ENCODE results near the gene MALAT1. TPM values are rescaled to one million over a fixed set of nuclear protein-coding genes. Genes with fewer than 3 reads are reported as not detected.
A peak's percentile ranks its signal among the peaks of the same experiment; 100 is the strongest.

Gene MALAT1
- total and polyA plus RNA-seq, 9 donors = 396 to 13,132 (median 8,248) TPM

DNA sequence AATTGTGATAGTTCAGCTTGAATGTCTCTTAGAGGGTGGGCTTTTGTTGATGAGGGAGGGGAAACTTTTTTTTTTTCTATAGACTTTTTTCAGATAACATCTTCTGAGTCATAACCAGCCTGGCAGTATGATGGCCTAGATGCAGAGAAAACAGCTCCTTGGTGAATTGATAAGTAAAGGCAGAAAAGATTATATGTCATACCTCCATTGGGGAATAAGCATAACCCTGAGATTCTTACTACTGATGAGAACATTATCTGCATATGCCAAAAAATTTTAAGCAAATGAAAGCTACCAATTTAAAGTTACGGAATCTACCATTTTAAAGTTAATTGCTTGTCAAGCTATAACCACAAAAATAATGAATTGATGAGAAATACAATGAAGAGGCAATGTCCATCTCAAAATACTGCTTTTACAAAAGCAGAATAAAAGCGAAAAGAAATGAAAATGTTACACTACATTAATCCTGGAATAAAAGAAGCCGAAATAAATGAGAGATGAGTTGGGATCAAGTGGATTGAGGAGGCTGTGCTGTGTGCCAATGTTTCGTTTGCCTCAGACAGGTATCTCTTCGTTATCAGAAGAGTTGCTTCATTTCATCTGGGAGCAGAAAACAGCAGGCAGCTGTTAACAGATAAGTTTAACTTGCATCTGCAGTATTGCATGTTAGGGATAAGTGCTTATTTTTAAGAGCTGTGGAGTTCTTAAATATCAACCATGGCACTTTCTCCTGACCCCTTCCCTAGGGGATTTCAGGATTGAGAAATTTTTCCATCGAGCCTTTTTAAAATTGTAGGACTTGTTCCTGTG is 3.9 kb downstream of the MALAT1 start:
- peak in 2 of 5 donors; percentile 11 to 17 for DNase-seq
- whole genome bisulfite sequencing, 3 donors = 0% methylated on average over 6 of the region's 6 CpGs

DNA sequence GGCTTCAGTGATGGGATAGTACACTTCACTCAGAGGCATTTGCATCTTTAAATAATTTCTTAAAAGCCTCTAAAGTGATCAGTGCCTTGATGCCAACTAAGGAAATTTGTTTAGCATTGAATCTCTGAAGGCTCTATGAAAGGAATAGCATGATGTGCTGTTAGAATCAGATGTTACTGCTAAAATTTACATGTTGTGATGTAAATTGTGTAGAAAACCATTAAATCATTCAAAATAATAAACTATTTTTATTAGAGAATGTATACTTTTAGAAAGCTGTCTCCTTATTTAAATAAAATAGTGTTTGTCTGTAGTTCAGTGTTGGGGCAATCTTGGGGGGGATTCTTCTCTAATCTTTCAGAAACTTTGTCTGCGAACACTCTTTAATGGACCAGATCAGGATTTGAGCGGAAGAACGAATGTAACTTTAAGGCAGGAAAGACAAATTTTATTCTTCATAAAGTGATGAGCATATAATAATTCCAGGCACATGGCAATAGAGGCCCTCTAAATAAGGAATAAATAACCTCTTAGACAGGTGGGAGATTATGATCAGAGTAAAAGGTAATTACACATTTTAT is 4.6 kb downstream of the MALAT1 start:
- Histone ChIP-seq H3K27me3 (no peaks in the 10 kb centered on the region), H3K27ac (peak overlapping the region; percentile 57 to 91), H3K36me3 (peaks cover 3% of the 10 kb centered on the region), H3K9me3 (no peaks in the 10 kb centered on the region), H3K4me3 (peak overlapping the region; percentile 82), H3K4me1 (ENCODE audit: insufficient read depth) (peaks cover 2% of the 10 kb centered on the region)
- intact Hi-C loops (cut with DNase I) = no loop called here
- TF ChIP-seq EP300 (IDR thresholded peaks at IDR 0.05) = no peak
- DNase-seq = no peak
- 0 to 1% (median 1%) methylated on average over 3 of the region's 3 CpGs for WGBS, 3 donors

More for the DNA sequence above, 3.9 kb downstream of the MALAT1 start:
- TF ChIP-seq POLR2A (IDR thresholded peaks at IDR 0.05) (no peak), EP300 (IDR thresholded peaks at IDR 0.05) (no peak)
- TF ChIP-seq, protein P1, sequence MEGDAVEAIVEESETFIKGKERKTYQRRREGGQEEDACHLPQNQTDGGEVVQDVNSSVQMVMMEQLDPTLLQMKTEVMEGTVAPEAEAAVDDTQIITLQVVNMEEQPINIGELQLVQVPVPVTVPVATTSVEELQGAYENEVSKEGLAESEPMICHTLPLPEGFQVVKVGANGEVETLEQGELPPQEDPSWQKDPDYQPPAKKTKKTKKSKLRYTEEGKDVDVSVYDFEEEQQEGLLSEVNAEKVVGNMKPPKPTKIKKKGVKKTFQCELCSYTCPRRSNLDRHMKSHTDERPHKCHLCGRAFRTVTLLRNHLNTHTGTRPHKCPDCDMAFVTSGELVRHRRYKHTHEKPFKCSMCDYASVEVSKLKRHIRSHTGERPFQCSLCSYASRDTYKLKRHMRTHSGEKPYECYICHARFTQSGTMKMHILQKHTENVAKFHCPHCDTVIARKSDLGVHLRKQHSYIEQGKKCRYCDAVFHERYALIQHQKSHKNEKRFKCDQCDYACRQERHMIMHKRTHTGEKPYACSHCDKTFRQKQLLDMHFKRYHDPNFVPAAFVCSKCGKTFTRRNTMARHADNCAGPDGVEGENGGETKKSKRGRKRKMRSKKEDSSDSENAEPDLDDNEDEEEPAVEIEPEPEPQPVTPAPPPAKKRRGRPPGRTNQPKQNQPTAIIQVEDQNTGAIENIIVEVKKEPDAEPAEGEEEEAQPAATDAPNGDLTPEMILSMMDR (IDR thresholded peaks at IDR 0.05) = no peak
- Histone ChIP-seq H3K36me3 (peaks cover 3% of the 10 kb centered on the region), H3K27me3 (no peaks in the 10 kb centered on the region), H3K27ac (peak overlapping the region; percentile 57 to 91), H3K4me3 (peak overlapping the region; percentile 82), H3K9me3 (no peaks in the 10 kb centered on the region), H3K4me1 (ENCODE audit: insufficient read depth) (peaks cover 2% of the 10 kb centered on the region)
- intact Hi-C loops (cut with DNase I) = no loop called here

DNA sequence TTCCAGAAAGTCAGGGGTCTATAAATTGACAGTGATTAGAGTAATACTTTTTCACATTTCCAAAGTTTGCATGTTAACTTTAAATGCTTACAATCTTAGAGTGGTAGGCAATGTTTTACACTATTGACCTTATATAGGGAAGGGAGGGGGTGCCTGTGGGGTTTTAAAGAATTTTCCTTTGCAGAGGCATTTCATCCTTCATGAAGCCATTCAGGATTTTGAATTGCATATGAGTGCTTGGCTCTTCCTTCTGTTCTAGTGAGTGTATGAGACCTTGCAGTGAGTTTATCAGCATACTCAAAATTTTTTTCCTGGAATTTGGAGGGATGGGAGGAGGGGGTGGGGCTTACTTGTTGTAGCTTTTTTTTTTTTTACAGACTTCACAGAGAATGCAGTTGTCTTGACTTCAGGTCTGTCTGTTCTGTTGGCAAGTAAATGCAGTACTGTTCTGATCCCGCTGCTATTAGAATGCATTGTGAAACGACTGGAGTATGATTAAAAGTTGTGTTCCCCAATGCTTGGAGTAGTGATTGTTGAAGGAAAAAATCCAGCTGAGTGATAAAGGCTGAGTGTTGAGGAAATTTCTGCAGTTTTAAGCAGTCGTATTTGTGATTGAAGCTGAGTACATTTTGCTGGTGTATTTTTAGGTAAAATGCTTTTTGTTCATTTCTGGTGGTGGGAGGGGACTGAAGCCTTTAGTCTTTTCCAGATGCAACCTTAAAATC is 5.3 kb downstream of the MALAT1 start:
- intact Hi-C loops (cut with DNase I) = no loop called here
- no peaks in the 10 kb centered on the region for H3K9me3 ChIP-seq
- DNase-seq = peak in 1 of 5 donors; percentile 13
- peaks cover 3% of the 10 kb centered on the region for H3K36me3 ChIP-seq
- TF ChIP-seq EP300 (IDR thresholded peaks at IDR 0.05) (no peak), POLR2A (IDR thresholded peaks at IDR 0.05) (no peak)
- TF ChIP-seq, protein P1 (IDR thresholded peaks at IDR 0.05) = no peak
- WGBS, 3 donors = 0 to 1% (median 0%) methylated on average over 3 of the region's 3 CpGs
- H3K4me3 ChIP-seq = peak overlapping the region; percentile 82
- H3K27me3 ChIP-seq = no peaks in the 10 kb centered on the region
- peaks cover 2% of the 10 kb centered on the region for H3K4me1 ChIP-seq (ENCODE audit: insufficient read depth)
- H3K27ac ChIP-seq = peak overlapping the region; percentile 82 to 91

DNA sequence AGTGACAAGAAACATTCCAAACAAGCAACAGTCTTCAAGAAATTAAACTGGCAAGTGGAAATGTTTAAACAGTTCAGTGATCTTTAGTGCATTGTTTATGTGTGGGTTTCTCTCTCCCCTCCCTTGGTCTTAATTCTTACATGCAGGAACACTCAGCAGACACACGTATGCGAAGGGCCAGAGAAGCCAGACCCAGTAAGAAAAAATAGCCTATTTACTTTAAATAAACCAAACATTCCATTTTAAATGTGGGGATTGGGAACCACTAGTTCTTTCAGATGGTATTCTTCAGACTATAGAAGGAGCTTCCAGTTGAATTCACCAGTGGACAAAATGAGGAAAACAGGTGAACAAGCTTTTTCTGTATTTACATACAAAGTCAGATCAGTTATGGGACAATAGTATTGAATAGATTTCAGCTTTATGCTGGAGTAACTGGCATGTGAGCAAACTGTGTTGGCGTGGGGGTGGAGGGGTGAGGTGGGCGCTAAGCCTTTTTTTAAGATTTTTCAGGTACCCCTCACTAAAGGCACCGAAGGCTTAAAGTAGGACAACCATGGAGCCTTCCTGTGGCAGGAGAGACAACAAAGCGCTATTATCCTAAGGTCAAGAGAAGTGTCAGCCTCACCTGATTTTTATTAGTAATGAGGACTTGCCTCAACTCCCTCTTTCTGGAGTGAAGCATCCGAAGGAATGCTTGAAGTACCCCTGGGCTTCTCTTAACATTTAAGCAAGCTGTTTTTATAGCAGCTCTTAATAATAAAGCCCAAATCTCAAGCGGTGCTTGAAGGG is 6.0 kb downstream of the MALAT1 start:
- Histone ChIP-seq H3K9me3 (no peaks in the 10 kb centered on the region), H3K36me3 (peaks cover 3% of the 10 kb centered on the region), H3K4me3 (peak overlapping the region; percentile 82), H3K27me3 (no peaks in the 10 kb centered on the region), H3K27ac (peak overlapping the region; percentile 82 to 91), H3K4me1 (ENCODE audit: insufficient read depth) (peaks cover 2% of the 10 kb centered on the region)
- TF ChIP-seq, protein P1 (IDR thresholded peaks at IDR 0.05) = peak in 1 of 3 donors; percentile 9
- no peak for TF ChIP-seq EP300 (IDR thresholded peaks at IDR 0.05)
- no peak for TF ChIP-seq POLR2A (IDR thresholded peaks at IDR 0.05)
- WGBS, 3 donors = 2 to 3% (median 2%) methylated on average over 8 of the region's 8 CpGs
- DNase-seq = peak in 3 of 5 donors; percentile 28 to 53 (median 36)
- intact Hi-C loops (cut with DNase I) = loop anchor here in 3 of 4 donors (5.0 kb wide), 2 partner anchors 33 to 123 kb away; partner anchors contain the start of gene SLC25A45 (in 1 of the 3)
